HG03558 (cell line): ENCODE data around the gene ADAM19.

Experiments used
- ATAC-seq: cut with Tn5 transposase; IDR thresholded peaks from one replicate; pipeline ENCODE4 v1.9.1; 2021; ENCODE audit warnings: moderate number of reproducible peaks; ENCODE audit not compliant: unreplicated experiment; ENCODE audit errors: extremely low read depth

Gene ADAM19

DNA sequence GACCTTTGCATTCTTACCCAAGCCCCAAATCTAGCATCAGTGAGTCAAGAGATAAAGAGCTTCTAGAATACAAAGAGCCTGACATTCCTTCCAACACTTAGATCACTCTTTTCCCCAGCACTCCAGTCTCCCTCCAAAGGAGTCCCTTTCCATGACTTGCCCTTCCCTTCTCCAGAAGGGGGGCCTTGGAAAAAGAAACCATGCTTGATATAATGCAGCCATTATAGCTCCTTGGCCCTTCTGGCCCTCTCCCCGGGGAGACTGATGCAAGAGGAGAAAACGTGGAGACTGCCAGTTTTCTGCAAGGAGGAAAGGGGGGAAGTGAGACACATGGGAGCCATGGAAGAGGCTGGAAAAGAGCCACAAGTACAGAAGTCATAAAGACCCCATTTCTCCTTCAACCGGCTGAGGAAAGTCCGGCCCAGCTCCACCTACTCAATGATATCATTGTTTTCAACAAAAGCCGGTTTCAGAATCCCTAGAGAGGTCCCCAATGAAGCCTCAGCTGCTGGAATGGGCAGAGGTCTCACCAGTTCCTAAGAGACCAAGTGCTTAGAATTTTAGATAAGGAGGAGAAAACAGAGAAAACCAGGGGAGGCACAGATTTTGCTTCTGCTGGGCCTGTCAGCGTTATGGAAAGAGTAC, 29.0 kb downstream of the ADAM19 start:
- no peak for ATAC-seq

DNA sequence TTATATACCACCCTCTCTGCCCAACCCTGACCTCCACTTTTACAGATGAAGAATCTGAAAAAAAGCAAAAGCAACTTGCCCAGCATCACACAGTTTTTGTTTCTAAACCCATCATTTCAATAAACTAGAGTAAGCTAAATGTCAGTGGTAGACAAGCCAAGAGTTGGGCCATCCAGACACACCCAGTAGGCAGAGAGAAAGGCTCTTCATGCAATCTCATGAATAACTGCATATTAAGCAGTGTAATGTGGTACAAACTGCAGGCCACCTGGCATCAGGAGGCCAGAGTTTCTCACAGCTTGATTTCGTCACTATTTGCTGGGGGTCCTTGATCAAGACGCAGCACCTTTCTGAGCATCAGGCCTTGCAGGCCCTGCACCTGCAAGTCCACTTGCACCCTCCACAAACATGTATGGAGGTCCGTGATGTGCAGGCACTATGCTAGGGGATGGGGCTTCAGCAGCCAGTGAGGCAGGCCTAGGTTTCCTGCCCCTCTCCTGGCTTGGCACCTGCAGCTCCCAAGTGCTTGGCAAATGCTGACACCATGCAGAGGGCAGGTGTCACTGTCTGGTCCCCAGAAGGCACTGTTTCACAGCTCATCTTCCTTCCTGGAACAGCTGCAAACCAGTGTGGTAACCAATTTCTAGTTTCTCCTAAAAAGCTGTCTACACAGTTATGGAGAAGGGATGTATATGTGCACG, 29.8 kb downstream of the ADAM19 start:
- ATAC-seq: no peak

DNA sequence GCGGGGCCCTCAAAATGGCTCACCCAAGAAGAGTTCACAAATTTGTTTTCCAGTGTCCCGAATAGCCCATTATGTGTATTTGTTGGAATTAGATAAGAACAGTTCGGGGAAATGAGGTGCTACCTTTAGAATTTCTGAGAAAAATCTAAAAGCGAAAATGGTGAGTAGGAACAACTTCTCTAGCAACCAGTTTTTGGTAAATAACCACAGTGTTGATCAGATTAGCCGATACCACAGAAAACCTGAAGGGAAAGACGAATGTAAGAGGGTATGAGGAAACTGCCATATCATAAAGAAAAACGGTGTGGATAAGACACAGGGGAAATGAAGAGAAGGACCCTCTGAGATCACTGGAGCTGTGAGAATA, 31.0 kb downstream of the ADAM19 start:
- no peak for ATAC-seq

DNA sequence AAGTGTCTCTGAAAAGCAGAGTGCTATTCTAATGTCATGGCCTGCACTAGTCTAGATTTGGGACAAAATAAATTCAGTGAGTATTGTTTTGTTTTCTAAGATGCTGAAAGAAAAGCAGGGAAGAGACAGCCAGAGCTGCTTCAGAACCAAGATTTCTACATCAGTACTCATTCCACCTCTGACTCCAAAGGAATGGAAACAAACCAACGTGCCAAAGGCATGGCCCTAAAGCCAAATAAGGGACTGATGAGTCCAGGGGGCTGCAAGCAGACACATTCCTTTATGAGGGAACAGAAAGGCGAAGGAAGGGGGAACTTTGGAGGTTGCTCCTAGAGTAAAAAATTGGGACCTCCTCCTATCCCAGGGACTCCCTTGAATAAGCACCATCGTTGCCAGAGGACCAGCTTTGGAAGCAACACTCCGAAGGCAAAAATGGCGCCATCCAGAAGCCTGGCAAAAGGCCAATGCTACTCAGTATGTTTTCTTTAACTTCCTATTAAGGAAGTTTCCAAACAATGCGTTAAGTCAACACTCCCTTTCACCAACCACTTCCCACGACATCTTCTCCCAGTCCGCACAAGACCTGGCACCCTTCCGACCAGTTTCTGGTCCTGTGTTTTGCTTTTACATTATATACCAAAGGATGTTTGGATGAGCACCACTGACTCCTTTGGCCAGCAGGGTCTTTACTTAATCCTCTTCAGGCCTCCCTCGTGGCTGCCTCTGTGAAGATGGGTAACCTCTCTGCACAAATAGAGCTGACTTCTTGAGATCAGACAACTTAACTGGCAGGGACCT, 31.6 kb downstream of the ADAM19 start:
- ATAC-seq: no peak

DNA sequence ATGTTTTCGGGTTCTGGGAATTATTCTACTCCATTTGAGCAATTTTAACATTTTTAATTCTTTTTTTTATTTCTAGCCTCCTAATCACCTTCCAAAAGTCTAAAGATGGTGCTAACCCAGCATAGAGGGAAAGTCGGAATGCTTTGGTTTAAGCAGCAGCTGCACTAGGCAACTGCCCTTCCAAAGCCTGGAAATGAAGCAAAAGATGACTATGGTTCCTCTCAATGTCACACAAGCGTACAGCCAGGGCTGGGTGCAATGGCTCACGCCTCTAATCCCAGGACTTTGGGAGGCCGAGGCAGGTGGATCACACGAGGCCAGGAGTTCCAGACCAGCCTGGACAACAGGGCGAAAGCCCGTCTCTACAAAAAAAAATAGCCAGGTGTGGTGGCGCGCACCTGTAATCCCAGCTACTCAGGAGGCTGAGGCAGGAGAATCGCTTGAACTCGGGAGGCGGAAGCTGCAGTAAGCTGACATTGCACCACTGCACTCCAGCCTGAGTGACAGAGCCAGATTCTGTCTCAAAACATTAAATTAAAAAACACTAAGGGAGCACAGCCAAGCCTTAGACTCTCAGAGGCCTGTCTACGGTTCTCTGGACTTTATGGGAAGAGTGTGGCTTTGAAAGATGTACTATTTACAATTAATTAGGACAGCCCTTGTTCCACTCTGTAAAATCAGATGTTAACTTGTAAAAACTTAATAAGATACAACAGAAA, 33.1 kb downstream of the ADAM19 start:
- no peak for ATAC-seq

DNA sequence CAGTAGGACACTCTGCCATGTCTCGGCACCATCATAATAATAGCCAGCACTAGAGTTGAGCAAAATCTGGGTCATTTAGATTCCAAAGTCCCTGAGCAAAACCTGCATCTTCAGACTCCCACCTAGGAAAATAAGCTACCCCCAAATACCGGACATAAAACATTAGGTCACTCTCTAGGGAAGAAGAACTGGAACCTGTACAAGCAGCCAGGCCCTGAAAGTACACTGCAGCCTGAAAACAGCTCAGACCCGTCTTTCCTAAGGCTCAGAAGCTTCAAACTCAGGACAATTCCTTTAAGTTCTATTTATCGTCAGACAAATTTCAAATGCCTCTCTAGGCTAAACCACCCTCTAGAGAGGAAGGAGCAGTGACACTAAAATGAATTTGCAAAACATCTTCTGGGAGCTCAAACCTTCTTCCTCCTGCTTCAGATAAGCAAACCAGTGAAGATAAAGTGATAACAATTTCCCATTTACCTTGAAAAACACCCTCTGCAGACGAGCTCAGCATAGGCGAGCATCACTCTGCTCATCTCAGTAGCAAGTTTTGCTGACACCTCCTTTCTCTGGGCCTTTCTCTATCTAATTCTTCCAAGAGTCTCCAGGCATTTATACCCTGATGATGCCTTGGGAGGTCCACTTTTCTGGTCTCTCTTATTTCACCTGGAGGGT, 34.0 kb downstream of the ADAM19 start:
- no peak for ATAC-seq

DNA sequence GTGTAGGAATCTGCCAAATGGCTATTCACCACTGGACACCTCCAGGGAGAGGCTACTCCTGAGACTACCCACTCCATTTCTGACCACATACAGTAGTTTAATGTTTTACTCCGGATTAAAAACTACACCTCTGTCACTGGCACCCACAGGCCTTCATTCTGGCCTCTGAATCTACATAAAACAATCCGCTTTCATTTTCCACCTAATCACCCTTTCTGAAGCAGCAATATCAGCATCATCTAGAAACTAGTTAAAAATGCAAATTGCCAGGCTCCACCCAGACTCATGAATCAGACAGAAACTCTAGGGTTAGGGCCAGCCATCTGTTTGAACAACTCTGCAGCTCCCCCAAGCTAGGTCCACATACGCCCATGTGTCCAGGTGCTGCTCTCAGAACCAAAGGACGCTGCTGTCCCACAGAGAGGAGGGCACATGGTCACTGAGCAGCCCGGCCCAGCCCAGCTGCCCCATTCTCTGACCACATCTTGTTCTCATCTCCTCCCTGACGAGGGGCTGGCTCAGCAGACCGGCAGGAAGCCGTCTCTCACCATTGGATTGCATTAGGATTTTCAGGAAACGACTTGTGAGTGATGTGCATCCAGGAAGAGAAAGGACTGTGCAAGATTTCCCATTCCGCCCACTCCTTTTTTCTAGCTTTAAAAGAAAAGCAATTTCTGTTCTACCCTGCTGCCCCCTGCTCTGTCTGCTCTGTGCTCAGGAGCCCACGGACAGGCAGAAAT, 34.7 kb downstream of the ADAM19 start:
- peak; percentile 94 for ATAC-seq

DNA sequence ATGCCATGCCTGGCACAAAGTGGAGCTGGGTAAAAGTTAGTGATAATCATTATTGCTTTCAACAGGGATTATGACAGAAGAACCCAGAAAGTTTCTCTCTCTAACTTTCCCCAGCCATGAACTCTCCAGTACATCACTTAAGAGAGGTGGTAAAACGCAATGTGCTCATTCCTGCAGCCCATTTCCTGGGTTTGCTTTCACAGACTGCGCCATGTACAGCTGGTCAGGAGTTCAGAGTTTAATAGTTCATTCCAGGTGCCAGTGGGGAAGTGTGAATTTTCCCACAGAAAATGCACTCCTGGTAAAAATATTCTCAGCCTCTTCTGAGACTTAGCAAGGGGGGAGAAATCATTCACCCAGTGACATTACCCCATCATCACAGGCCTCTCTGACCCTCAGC, 35.5 kb downstream of the ADAM19 start:
- no peak for ATAC-seq

DNA sequence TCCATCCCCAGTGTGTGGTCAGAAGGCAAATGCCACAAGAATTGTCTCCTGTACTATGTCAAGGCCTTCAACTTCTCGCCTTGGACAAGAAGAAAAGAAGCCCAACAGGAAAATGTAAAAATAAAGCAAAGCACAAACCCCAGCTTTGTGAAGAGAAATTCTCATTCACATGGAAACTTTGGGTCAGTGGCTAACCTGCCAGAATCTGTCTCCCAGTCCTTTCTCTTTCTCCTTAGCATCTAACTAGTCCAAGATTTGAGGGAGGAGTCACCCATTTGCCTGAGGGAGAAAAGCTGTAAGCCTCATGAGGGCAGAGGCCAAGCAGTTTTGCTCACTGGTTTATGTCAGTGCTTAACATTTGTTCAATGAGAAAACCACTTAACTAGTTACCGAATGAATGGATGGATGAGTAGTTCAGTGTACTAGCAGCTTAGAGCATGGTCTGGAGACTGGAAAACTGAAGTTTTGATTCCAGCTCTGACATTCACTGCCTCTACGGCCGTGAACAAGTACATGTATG, 36.0 kb downstream of the ADAM19 start:
- ATAC-seq: no peak

DNA sequence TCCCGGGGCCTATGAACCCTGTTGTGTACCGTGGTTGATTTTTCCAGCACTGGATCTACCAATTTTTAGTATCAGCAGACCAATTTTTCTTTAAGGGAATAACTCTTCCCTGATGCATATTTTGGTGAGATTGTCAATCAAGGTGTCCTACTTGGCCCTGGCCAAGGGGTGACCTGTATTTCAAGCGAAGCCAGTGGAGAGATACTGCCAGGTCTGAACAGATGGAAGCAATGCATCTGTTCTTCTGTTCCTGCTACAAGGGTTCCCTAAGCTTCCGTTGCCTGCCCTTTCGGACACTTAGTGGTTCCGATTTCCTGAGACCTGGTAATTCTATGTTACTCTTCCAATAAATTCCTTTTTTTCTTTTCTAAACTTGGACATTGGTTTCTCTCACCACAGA, 37.3 kb downstream of the ADAM19 start:
- ATAC-seq: no peak

DNA sequence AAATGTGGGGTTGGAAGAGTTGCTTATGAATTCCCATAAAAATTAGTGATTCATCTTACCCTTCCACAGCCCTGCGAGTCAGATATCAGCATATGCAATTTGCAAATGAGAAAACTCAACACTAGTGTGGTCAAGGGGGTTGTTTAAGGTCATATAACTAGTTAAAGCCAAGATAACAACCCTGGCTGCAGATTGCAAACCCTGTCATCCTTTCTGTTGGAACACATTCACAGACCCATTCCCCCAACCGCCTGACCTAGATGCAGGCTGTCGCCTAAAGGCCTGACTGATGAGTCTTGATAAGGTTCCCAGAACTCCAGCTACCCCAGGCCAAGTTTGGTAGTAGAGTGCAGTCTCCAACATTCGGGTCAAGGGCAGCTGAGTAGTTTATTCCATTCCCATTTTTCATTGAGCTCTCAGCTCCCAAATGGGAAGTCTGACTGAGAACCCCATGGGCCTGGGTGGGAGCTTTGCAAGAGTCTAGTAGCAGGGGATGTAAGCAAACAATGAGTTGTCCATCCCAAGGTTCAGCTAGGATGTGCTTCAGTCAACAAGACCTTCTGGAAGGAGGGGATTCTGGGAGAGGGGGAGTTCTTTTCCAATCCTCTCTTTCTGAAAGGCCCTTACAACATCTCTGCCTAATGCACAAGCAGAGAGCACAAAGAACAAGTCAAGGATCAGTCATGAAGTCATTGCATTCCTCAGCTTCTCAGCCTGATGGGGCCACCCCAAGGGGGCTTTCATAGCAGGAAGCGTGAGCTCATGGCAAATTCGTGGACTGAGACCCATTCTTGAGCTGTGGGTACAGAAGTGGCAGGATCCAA, 40.3 kb downstream of the ADAM19 start:
- no peak for ATAC-seq

DNA sequence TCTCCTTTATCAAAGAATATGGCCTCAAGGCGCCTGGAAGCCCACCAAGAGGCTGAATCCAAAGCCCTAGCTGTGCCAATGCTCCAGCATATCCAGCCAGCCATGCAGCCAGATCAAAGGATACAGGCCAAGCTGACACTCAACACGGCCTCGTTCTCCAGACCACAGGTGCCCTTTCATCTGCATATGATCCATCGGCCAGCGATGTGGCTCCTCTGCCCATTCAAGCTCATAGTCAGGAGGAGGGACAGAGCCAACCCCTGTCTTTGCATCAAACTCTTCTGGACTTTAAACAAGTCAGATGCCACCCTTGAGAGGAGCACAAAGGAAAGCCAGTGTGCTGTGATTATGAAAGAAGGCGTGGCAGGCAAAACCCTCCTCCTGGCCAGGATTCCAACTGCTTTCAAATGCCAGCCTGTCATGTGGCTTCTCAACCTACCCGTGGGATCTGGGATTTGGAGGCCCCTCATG, 42.5 kb downstream of the ADAM19 start:
- no peak for ATAC-seq

DNA sequence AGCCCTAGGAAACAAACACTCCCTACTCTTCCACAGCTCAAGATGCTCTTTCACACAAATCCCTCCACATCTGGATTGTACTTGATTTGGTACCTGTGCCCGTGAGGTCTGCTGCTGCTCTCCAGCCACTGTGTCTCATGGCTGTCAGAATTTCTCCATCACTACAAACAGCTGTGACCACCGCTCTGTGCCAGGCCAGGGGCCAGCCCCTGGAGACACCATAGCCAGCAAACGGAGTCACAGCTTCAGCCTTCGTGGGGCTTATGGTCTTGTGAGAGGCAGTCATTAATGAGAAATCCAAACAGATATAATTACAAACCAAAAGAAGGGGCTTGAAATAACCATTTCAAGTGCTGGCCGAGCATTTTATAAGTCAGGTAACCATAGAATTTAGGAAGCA, 43.6 kb downstream of the ADAM19 start:
- no peak for ATAC-seq

DNA sequence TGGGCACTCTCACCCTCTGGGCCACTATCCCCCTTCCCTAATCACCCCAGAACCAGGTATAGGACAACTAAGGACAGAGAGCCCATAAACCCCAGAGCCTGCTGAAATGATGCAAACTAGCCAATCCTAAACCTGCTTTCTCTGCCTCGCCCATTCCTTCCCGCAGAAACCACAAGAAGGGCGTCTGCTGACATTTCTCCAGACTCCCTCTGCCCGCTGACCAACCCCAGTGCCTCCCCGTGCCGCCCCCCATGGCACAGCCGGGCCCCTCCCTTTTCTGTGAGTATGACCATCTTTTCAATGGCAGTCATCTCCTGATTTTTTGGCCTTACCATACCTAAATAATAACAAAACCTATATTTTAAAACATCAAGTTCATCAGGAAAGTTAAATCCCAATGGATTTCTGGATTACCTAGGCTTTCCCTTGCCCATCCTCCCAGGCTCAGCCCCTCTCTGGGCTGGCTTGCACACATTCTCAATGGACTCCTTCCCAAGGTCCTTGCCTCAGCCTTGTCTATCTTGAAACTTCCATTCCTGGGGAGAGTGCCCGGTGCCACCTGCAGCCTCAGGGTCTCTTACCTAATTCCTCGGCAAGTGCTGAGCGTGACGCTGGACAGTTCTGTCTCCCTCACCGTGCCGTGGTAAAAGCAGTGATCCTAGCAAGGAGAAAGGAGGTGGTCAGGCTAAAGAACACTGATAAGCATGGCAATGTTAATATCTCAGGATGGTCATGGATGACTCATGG, 45.2 kb downstream of the ADAM19 start:
- no peak for ATAC-seq

DNA sequence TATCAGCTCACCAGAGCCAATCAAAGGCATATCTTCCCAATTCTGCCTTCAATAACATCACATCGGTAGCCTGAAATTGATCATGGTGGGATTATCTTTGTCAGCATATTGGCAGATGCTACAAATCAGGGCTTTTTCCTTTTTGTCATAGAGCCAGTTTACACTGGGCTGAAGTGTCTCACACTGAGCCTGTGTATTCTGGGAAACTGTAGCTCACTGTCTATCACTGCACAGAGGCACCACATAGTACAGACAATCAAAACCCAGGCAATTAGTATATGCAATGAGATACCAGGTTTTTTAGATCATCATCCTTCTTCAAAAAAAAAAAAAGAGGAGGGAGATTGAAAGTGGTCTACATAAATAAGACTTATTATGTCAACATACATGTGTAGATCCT, 46.6 kb downstream of the ADAM19 start:
- no peak for ATAC-seq

DNA sequence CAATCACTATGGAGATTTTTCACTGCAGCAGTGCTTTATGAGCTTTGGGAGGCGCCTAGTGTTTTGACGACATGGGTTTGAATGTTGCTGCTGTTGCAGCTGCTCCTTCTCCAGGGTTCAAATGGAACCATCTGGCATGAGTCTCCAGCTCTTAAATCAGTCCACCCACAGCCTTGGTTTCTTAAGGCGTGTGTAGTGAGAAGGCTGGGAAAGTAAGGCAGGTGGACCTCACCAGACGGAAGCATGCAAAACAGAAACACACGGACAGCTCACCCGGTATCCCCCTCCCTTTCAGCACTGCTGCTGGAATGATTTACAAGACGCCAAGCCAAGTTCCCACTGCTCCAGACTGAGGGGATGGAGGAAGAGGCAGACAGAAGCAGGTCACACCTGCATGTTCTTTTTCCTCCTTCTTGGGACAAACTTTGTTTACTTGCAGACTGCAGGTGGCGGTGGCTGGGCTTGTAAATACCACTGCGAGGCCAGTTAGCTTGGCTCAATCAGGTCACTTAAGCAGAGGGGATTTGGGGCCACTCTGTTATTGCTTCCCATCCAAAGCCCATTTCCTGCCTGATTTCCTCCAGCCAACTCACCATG, 47.4 kb downstream of the ADAM19 start:
- no peak for ATAC-seq

DNA sequence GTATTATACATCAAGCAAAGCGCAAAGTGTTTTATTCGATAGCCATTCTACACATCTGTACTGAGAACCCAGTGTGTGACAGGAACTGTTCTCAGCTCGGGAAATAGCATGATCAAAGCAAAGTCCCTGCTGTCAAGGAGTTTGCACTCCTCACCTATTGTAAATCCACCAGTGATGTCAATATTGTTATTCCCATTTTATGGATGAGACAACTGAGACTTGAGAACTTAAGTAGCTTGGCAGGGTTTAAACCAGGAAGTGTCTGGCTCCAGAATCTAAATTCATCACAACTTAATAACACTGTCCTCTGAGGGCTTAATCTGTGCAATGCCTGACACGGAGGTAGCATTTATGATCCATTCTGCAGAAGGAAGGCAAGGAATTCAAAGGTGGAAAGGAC, 50.7 kb downstream of the ADAM19 start:
- ATAC-seq: no peak
